Right lung (tissue), 5 donors: ENCODE results near the gene KRTAP10-1. TPM values are rescaled to one million over a fixed set of nuclear protein-coding genes. Genes with fewer than 3 reads are reported as not detected.
"Not testable (repeated sequence)": the region's sequence is repeated elsewhere in the genome, so short reads cannot be mapped to it uniquely, and the experiment has no call there.

Experiments
- DNase-seq, 2 donors: peaks; one replicate each; pipeline ENCODE4 v3.0.0-alpha.2; 2013
- polyA plus RNA-seq, 5 donors: library from polyadenylated mRNA; unstranded; fragments of 120-200 nt; gene quantifications; one replicate each; pipeline versions ENCODE4 v1.2.1 to v1.2.3, GENCODE V29; 2013; ENCODE audit warnings: inconsistent platforms in 1 of 5, low replicate concordance in 1 of 5; ENCODE audit not compliant: insufficient read length in 5 of 5, insufficient read depth in 1 of 5

Gene KRTAP10-1
- polyA plus RNA-seq, 5 donors = not detected

DNA sequence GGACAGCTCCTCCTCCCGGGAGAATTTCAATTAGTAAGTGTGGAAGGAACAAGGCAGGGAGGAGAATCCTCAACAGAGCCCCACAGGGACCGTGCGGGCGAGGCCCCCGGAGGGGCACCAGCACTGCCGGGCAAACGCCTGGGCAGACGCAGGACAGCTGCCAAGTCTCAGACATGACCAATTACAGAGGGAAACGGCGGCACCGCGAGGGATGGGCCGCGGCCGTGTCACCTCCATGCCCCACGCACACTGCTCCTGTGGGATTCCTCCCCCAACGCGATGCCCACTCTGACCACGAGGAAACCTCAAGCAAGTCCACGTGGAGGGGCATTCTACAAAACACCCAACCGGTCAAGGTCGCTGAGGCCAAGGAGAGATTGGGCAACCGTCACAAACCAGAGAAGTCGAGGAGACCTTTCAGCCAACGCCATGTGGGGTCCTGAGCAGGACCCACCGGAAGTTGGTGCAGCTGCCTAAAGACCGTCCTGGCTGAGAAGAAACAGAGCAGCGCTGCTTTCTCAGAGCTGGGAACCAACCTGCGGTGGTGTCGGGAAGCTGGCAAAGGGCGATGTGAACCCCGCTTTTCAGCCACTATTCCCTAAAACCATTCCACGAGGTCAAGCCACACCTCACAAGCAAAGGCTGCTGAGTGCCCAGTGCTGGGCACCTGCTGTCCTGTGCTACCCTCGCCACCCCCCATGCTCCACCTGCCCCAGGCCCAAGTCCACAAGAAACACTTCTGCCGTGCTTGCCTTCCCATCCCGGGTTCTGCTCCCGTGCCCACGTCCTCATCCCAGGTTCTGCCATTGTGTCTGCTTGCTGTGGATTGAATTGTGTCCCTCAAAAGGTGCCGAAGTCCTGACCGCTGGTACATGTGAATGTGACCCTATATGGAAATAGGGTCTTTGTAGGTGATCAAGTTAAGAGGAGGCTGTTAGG is 32.1 kb upstream of the KRTAP10-1 start:
- no peak for DNase-seq

DNA sequence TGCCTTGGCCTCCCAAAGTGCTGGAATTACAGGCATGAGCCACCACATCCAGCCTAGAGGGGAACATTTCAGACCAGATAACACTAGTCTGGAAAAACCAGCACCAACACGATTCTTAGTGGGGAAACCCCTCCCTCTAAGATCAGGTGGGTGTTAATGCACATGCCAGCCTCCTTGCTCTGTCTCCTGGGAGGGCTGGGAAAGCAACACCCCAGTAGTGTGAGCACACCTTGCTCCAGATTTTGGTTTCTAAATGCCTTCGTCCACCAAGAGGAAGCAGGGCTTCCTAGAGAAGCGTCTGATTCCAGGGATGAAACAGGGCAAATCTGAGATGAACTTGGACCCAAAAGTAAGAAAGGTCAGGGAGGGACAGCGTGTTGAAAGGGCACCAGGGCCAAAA is 31.3 kb upstream of the KRTAP10-1 start:
- no peak for DNase-seq

DNA sequence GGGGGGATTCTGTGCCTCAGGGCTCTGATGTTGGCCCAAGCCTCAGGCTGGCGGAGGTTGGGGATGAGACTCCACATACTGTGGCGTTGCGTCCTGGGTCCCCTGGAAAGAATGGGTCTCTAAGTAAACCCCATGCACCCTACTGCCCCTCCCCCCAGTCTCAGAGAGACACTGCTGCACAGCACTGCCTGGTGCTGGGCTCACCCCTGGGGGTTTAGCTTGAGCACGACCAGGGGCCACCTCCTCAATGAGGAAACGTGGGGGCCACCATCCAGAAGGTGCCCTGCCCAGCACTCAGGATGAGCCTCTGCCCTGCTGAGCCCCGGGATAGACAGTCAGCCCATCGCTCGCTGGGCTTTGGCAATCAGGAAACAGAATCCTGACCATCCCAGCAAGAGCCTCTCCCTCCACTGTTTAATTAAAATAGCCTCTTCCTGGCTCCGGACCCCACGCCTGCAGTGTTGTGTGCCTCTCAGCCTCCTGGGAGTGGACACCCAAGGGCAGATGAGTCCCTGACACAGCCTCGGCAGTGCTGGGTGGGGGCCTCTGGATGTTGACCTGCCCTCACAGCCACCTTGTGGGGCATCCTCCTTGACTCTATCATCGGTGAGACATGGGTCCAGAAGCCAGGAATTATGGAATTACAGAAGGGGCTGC is 30.0 kb upstream of the KRTAP10-1 start:
- no peak for DNase-seq

GRCh38 chr21:44568667-44569556 is 28.9 kb upstream of the KRTAP10-1 start:
- DNase-seq = no peak

DNA sequence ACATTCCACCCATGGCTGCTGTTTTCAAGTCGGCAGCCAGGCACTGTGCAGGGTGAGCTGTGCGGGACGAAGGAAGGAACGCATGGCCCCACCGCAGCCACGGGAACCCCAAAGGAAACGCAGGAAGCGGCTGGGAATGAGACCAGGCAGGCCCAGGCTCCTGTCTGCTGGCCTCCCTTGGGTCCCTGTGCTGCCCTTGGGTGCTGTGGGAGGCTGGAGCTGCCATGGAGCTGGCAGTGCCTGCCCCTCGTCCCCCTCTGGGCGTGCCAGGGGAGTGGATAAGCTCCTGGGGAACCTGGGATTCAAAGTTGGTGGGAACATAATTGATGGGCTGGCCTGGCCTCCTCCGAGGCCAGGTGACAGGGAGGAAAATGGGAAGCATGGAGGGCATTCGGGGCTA is 28.3 kb upstream of the KRTAP10-1 start:
- no peak for DNase-seq

- DNase-seq = no peak
Observed at GRCh38 chr21:44567481-44568171, 27.6 kb upstream of the KRTAP10-1 start.

DNA sequence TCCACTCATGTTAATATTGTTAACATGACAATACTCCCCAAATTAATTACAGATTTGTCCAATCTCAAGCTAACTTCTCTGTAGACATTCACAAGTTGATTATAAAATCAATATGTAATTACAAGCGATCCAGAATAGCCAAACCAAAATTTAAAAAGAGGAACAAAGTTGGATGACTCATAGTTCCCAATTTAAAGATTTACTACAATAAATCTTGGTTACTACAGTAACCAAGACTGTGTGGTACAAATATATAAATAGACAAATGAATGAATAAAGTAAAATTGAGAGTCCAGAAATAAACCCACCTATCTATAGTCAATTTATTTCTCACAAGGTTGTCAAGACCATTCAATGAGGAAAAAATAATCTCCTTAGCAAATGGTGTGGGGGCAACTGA is 26.4 kb upstream of the KRTAP10-1 start:
- no peak for DNase-seq

GRCh38 chr21:44564886-44565598 is 25.0 kb upstream of the KRTAP10-1 start:
- DNase-seq = no peak

- no peak for DNase-seq
Observed at GRCh38 chr21:44564099-44564498, 24.1 kb upstream of the KRTAP10-1 start.

DNA sequence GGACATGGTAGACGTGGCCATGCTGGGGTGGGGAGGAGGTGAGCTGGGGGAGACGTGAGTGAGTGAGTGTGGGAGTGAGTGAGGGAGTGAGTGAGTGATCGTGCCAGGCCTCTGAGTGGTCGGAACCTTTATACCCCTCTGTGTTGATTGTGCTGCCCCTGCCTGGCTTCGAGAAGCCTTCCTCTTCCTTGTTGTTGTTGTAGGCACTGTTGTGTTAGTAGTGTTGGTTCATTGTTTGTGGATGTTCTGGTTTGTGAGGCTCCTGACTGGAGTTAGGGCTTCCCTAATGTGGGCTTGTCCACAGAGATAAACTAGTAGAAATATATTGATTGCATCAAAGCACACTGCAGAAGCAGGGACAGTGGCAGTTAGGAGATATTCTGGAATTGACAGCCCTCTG is 18.7 kb upstream of the KRTAP10-1 start, which contains the start of gene KRTAP10-3:
Gene KRTAP10-3, minus strand, starts transcription at position 101 of the 400 bp plus-strand sequence. Its CDS starts 80 bp downstream, at position 21.
- DNase-seq = no peak

- not testable (repeated sequence) for DNase-seq
Observed at GRCh38 chr21:44558329-44558675, 18.3 kb upstream of the KRTAP10-1 start.

DNA sequence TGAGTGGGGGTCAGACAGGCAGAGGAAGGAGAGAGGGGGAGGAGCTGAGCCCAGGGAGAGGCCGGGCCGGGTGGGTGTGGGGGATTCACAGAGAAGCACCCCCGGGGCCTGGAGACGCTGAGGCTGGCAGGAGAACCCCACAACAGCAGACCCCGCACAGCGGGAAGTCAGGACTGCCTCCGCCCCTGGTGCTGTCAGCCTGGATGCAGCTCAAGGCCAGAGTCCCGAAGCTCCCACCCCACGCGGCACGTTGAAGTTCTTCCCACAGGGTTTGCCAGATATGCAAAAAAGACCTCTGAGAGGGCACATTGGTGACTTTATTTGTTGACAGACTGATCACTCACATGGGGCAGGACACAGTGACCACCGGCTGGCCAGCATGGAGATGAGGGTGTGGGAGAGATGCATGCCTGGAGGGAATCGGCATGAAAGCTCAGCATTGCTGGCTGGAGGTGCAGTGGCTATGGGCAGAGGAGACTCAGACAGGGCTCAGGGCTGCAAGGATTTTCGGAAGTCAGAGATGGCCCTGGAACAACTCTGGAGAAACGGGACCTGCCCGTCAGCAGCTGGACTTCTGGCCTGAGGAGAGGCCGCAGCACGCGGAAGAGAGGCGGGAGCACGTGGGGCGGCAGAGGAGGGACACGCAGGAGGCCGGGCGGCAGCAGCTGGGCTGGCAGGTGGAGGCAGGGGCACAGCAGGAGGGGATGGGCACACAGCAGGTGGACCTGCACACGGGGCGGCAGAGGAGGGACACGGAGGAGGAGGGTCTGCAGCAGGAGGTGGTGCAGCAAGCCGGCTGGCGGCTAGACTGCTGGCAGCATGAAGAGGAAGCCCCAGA is 17.7 kb upstream of the KRTAP10-1 start:
- no peak for DNase-seq

- DNase-seq = no peak
Observed at GRCh38 chr21:44556879-44557278, 16.9 kb upstream of the KRTAP10-1 start.

DNA sequence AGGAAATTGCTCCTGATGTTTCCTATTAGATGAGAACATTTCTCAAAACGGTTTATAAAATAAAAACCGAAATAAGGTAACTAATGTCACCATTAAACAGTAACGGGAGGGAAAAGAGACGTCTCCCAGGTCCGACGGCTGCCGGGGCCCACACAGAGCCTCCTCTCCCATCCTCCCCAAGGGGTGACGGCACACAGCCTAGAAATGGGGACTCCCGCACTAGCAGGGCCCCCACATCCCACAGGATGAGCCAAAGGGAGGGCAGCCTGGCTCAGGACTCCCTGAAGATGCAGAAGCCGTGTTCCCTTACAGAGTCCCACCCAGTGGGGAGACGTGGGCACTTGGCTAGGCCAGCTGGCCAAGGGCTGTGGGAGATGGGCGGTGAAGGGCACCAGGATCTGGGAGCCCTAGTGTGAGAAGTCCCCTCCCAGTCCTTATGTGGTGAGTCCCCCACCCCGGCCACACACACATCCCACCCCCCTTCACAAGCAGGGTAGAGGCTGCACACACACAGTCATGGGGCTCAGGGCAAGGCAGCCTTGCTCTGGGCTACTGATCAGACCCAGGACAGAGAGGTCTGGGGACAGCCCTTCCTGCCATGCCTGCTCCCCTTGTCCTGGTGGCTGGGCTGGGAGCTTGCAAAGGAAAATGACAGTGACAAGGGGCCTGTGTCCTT is 15.3 kb upstream of the KRTAP10-1 start:
- DNase-seq = no peak

- no peak for DNase-seq
Observed at GRCh38 chr21:44552681-44553080, 12.7 kb upstream of the KRTAP10-1 start.

DNA sequence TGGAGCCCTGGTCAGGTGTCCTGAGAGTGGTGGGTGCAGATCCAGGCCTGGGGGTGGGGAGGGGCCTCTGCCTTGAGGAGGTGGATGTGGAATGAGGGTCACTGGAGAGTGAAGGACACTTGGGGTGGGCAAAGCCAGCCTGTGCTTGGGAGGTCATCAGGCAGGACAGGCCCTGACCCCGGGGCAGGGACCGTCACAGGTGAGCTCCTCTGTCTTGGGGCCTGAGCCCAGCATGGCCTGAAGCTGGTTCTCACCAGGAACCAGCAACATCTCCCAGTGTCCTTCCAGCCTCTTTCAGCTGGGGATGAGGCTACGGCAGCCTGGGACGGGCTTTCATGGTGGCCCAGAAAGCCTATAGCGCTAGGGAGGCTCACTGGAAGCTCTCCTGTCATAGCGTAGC is 12.1 kb upstream of the KRTAP10-1 start:
- no peak for DNase-seq

GRCh38 chr21:44551340-44551961 is 11.5 kb upstream of the KRTAP10-1 start, which contains the start of gene KRTAP10-2:
Gene KRTAP10-2 (minus strand): TSS chr21:44551505. CDS start chr21:44551458, 47 bp downstream.
- DNase-seq = no peak

DNA sequence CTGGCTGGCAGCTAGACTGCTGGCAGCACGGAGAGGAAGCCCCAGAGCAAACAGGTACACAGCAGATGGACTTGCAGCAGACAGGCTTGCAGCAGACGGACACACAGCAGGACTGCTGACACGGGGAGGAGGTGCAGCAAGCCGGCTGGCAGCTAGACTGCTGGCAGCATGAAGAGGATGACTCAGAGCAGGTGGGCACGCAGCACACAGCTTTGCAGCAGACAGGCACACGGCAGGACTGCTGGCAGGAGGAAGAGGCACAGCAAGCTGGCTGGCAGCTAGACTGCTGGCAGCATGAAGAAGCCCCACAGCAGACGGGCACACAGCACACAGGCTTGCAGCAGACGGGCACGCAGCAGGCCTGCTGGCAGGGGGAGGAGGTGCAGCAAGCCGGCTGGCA is 10.8 kb upstream of the KRTAP10-1 start:
- DNase-seq = no peak

DNA sequence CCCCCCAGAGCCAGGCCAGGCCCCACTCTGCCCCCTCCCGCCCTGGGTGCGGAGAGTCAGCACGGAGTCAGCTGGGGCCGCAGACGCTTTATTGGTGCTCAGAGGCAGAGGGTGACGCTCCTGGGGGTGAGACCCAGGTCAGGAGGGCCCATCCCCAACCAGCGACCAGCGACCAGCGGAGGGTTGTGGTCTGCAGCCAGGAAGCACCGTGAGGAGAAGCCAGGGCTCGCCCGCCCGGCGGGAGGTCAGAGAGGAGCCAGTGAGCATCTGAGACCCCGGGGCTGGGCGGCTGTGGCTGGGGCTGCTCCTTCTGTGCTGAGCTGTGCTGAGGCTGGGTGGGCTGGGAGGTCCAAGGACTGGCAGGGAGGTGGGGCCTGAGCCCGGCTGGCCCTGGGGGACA is 10.3 kb upstream of the KRTAP10-1 start:
- not testable (repeated sequence) for DNase-seq
